SK-N-SH (cell line): ENCODE measurements around the gene FLOT1. TPM values are rescaled to one million over a fixed set of nuclear protein-coding genes. Genes with fewer than 3 reads are reported as not detected.

Experiments
- CTCF ChIA-PET: fragments of 300-600, 350-600 bp; formaldehyde crosslinking; extraction: SDS; loops from one replicate; lab custom pipeline; 2021; lab: Yijun Ruan, JAX
- POLR2A ChIA-PET: fragments of 350-600 bp; sonication (Branson Sonifier 250); formaldehyde crosslinking; extraction: SDS; loops from one replicate; lab custom pipeline; 2020; ENCODE audit warnings: antibody characterized with exemption, inconsistent platforms; lab: Yijun Ruan, JAX
- DNase-seq: peaks from one replicate; pipeline ENCODE4 v3.0.0; 2012
- H2AFZ ChIP-seq: fragments of 200-600 bp; sonication (generic); 2 replicates; pipeline ENCODE4 v1.8.1; 2016; ENCODE audit warnings: antibody characterized with exemption, mild to moderate bottlenecking, low read depth
- H3F3A ChIP-seq: fragments of 200-600 bp; sonication (generic); replicated peaks from 2 replicates; pipeline ENCODE3; 2016; ENCODE audit warnings: antibody characterized with exemption, mild to moderate bottlenecking; ENCODE audit not compliant: insufficient read depth
- H3K27ac ChIP-seq, 2 experiments: fragments of 200-500 bp in 1 of 2; fragments of 200-600 bp in 1 of 2; sonication (Bioruptor generic) in 1 of 2; sonication (generic), shearing (Covaris generic) in 1 of 2; 2 replicates each; pipeline versions ENCODE4 v1.5.1 to v1.6.1; 2014 to 2016; ENCODE audit warnings: low read depth in 2 of 2, inconsistent platforms in 1 of 2, low read length in 1 of 2, mild to moderate bottlenecking in 1 of 2, mixed read lengths in 1 of 2
- H3K27me3 ChIP-seq: fragments of 200-600 bp; sonication (generic), shearing (Covaris generic); 2 replicates; pipeline ENCODE4 v1.6.1; 2016; ENCODE audit warnings: mixed run types; ENCODE audit not compliant: insufficient read depth
- H3K36me3 ChIP-seq, 2 experiments: fragments of 200-500 bp in 1 of 2; fragments of 200-600 bp in 1 of 2; sonication (Bioruptor generic) in 1 of 2; sonication (generic) in 1 of 2; replicated peaks in 1 of 2; 2 replicates each; pipeline versions ENCODE3 to v1.5.1; 2014 to 2016; ENCODE audit warnings: low read length in 1 of 2, mild to moderate bottlenecking in 1 of 2; ENCODE audit not compliant: insufficient read depth in 2 of 2, control insufficient read depth in 1 of 2
- H3K4me1 ChIP-seq, 2 experiments: fragments of 200-500 bp in 1 of 2; fragments of 200-600 bp in 1 of 2; sonication (Bioruptor generic) in 1 of 2; sonication (generic), shearing (Covaris generic) in 1 of 2; 2 replicates each; pipeline versions ENCODE4 v1.5.1 to v1.6.1; 2014 to 2016; ENCODE audit warnings: low read depth in 1 of 2, low read length in 1 of 2, mixed run types in 1 of 2; ENCODE audit not compliant: insufficient read depth in 2 of 2, control insufficient read depth in 1 of 2
- H3K4me2 ChIP-seq: fragments of 200-600 bp; sonication (generic), shearing (Covaris generic); 2 replicates; pipeline ENCODE4 v1.6.1; 2017; ENCODE audit warnings: mixed run types
- H3K4me3 ChIP-seq, 2 experiments: fragments of 200-500 bp in 1 of 2; fragments of 200-600 bp in 1 of 2; sonication (Bioruptor generic) in 1 of 2; sonication (generic), shearing (Covaris generic) in 1 of 2; 2 replicates each; pipeline versions ENCODE4 v1.5.1 to v1.8.1; 2014 to 2016; ENCODE audit warnings: low read depth in 2 of 2, inconsistent platforms in 1 of 2, low read length in 1 of 2, mild to moderate bottlenecking in 1 of 2, mixed read lengths in 1 of 2, moderate library complexity in 1 of 2
- H3K79me2 ChIP-seq: fragments of 200-600 bp; sonication (generic); 2 replicates; pipeline ENCODE4 v1.8.1; 2017; ENCODE audit warnings: mild to moderate bottlenecking; ENCODE audit not compliant: insufficient read depth
- H3K9ac ChIP-seq: fragments of 200-600 bp; sonication (generic); 2 replicates; pipeline ENCODE4 v1.6.1; 2017; ENCODE audit warnings: mixed run types
- H3K9me2 ChIP-seq: fragments of 200-600 bp; sonication (generic); 2 replicates; pipeline ENCODE4 v1.6.1; 2017; ENCODE audit warnings: mixed run types
- H3K9me3 ChIP-seq: fragments of 200-600 bp; sonication (generic); 2 replicates; pipeline ENCODE4 v1.6.1; 2017; ENCODE audit warnings: mixed run types, mild to moderate bottlenecking, moderate library complexity
- H4K20me1 ChIP-seq: fragments of 200-600 bp; sonication (generic); 2 replicates; pipeline ENCODE4 v1.6.1; 2017; ENCODE audit warnings: mild to moderate bottlenecking, mixed run types; ENCODE audit not compliant: insufficient read depth
- EZH2phosphoT487 ChIP-seq: fragments of 200-600 bp; sonication (generic); IDR thresholded peaks from 2 replicates; pipeline ENCODE4 v1.6.1; 2017; ENCODE audit warnings: low read depth, mixed run types, mild to moderate bottlenecking, antibody characterized with exemption, moderate library complexity, borderline replicate concordance
- FOSL2 ChIP-seq: IDR thresholded peaks from 2 replicates; pipeline ENCODE4 v1.4.0; 2012; ENCODE audit warnings: low read depth, mild to moderate bottlenecking, moderate library complexity, borderline replicate concordance
- FOXJ3 ChIP-seq: sonication (generic); formaldehyde crosslinking; IDR thresholded peaks from 2 replicates; pipeline ENCODE4 v1.5.1; 2020; ENCODE audit warnings: mild to moderate bottlenecking, missing genetic modification reagents
- GABPA ChIP-seq: IDR thresholded peaks from 2 replicates; pipeline ENCODE4 v1.4.0; 2012; ENCODE audit warnings: low read depth, mild to moderate bottlenecking
- JUND ChIP-seq: IDR thresholded peaks from 2 replicates; pipeline ENCODE4 v1.4.0; 2012
- MEF2A ChIP-seq: IDR thresholded peaks from 2 replicates; pipeline ENCODE4 v1.4.0; 2012; ENCODE audit warnings: low read depth, borderline replicate concordance
- NFIC ChIP-seq: IDR thresholded peaks from 2 replicates; pipeline ENCODE4 v1.4.0; 2012; ENCODE audit warnings: borderline replicate concordance
- NRF1 ChIP-seq: IDR thresholded peaks from 2 replicates; pipeline ENCODE4 v1.6.1; 2012; ENCODE audit warnings: low read depth, mild to moderate bottlenecking, low read length
- RCOR1 ChIP-seq: fragments of 150-350 bp; IDR thresholded peaks from 2 replicates; pipeline ENCODE4 v1.6.1; 2017; ENCODE audit warnings: antibody characterized with exemption, low read length
- RFX5 ChIP-seq: IDR thresholded peaks from 2 replicates; pipeline ENCODE4 v1.6.1; 2012; ENCODE audit warnings: mild to moderate bottlenecking, improper control_type of control experiment, low read length
- RXRA ChIP-seq: IDR thresholded peaks from 2 replicates; pipeline ENCODE4 v1.4.0; 2012; ENCODE audit warnings: low read depth, mild to moderate bottlenecking, borderline replicate concordance
- SIN3A ChIP-seq: IDR thresholded peaks from 2 replicates; pipeline ENCODE4 v1.6.1; 2012; ENCODE audit warnings: low read depth, mild to moderate bottlenecking, low read length, moderate library complexity, borderline replicate concordance
- TAF1 ChIP-seq: IDR thresholded peaks from 2 replicates; pipeline ENCODE4 v1.6.1; 2012; ENCODE audit warnings: low read depth, mild to moderate bottlenecking, low read length, moderate library complexity, borderline replicate concordance
- YY1 ChIP-seq: IDR thresholded peaks from 2 replicates; pipeline ENCODE4 v1.4.0; 2012; ENCODE audit warnings: low read depth, mild to moderate bottlenecking
- ZBTB33 ChIP-seq: IDR thresholded peaks from 2 replicates; pipeline ENCODE4 v1.4.0; 2012; ENCODE audit warnings: low read depth, borderline replicate concordance
- WGBS: methylation state at CpG from one replicate; pipeline ENCODE4 v1.1.6; 2017; ENCODE audit warnings: low lambda C conversion rate; 5-methylcytosine and 5-hydroxymethylcytosine counted together
- polyA plus RNA-seq, 3 experiments: library from polyadenylated mRNA; depleted of rRNA; stranded (reverse); fragments of >200 nt; gene quantifications; 2 replicates each; pipeline ENCODE4 v1.2.3, GENCODE V29; 2012
- TF ChIP-seq, protein P1 (sequence below): fragments of 200-600 bp; sonication (generic); IDR thresholded peaks from 2 replicates; pipeline ENCODE4 v1.6.1; 2017; ENCODE audit warnings: antibody characterized with exemption, mild to moderate bottlenecking, moderate library complexity
- TF ChIP-seq, protein P2 (sequence below): IDR thresholded peaks from 2 replicates; pipeline ENCODE4 v1.6.1; 2012; ENCODE audit warnings: mild to moderate bottlenecking, low read depth, low read length, moderate library complexity

The FLOT1 gene
- polyA plus RNA-seq, 1 of the 3 experiments (the other 2 are of a cell fraction), result 462 TPM

DNA sequence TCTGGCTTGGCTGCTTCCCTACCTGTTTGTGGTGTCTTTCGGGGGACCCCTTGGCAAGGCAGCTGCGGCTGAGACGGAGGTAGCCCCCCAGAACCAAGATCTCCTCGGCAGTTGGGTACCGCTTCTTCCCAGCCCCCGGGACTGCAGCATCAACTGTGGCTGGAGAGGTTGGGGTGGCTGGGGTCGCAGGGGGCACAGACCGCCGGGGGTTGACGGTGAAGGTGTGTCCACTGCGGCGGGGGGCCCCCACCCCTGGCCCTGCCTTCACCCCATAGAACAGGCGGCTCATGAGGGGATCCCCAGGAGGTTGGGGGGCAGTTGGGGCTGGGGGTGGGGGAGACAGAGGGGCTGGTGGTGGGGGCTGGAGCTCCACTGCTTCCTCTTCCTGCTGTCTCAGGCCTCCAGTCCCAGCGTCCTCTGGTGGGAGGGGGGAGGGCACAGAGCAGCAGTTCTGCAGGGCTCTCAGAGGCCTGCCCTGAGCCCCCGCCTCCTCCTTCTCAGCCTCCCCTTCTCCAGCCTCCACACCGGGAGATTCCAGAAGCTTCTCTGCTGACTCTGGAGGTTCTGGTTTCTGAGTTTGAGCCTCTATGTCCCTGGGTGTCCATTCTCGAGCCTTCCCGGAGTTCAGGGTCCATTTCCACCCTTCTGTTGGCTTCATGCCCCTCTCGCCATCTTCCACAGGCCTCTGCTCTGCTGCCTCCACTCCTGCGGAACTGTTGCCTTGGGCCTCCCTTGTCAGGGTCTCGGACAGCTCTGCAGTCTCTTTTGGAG is 57.9 kb downstream of the FLOT1 start:
- H2AFZ ChIP-seq, result no peak overlapping the region
- peak; percentile 45 for DNase-seq
- H4K20me1 ChIP-seq, result peaks cover 23% of the 10 kb centered on the region
- no peaks in the 10 kb centered on the region for H3K9me2 ChIP-seq
- 43% methylated on average over 16 of the region's 21 CpGs for WGBS
- H3K27me3 ChIP-seq, result no peaks in the 10 kb centered on the region
- H3K4me2 ChIP-seq, result peak overlapping the region; percentile 98
- H3K27ac ChIP-seq, result peak overlapping the region; percentile 93 to 97
- H3K36me3 ChIP-seq, result peaks cover 4 to 25% of the 10 kb centered on the region in 2 experiments
- ChIA-PET POLR2A (no interaction called here), CTCF (interaction anchor here (1.7 to 29.8 kb wide), 2 partner anchors 13 to 38 kb away, joined by 8 to 838 read pairs; partner anchors contain the start of genes DHX16, FLOT1, MDC1 and TUBB)
- peaks cover 29% of the 10 kb centered on the region for H3F3A ChIP-seq
- TF ChIP-seq RXRA, result no peak
- no peak for TF ChIP-seq FOSL2
- TF ChIP-seq ZBTB33, result no peak
- no peak for TF ChIP-seq SIN3A
- TF ChIP-seq TAF1, result no peak
- no peak for TF ChIP-seq RCOR1
- no peak for TF ChIP-seq EZH2phosphoT487
- TF ChIP-seq JUND, result no peak
- no peak for TF ChIP-seq FOXJ3 (CRISPR knock-in tag)
- TF ChIP-seq GABPA, result no peak
- TF ChIP-seq, protein P1, sequence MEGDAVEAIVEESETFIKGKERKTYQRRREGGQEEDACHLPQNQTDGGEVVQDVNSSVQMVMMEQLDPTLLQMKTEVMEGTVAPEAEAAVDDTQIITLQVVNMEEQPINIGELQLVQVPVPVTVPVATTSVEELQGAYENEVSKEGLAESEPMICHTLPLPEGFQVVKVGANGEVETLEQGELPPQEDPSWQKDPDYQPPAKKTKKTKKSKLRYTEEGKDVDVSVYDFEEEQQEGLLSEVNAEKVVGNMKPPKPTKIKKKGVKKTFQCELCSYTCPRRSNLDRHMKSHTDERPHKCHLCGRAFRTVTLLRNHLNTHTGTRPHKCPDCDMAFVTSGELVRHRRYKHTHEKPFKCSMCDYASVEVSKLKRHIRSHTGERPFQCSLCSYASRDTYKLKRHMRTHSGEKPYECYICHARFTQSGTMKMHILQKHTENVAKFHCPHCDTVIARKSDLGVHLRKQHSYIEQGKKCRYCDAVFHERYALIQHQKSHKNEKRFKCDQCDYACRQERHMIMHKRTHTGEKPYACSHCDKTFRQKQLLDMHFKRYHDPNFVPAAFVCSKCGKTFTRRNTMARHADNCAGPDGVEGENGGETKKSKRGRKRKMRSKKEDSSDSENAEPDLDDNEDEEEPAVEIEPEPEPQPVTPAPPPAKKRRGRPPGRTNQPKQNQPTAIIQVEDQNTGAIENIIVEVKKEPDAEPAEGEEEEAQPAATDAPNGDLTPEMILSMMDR, result no peak
- TF ChIP-seq NFIC, result no peak
- peaks cover 26 to 70% of the 10 kb centered on the region in 2 experiments; a peak in 3 of 4 replicates for H3K4me1 ChIP-seq
- peaks cover 100% of the 10 kb centered on the region for H3K79me2 ChIP-seq
- no peaks in the 10 kb centered on the region for H3K9me3 ChIP-seq
- H3K9ac ChIP-seq, result peak overlapping the region; percentile 97
- peak overlapping the region; percentile 74 to 77 for H3K4me3 ChIP-seq

DNA sequence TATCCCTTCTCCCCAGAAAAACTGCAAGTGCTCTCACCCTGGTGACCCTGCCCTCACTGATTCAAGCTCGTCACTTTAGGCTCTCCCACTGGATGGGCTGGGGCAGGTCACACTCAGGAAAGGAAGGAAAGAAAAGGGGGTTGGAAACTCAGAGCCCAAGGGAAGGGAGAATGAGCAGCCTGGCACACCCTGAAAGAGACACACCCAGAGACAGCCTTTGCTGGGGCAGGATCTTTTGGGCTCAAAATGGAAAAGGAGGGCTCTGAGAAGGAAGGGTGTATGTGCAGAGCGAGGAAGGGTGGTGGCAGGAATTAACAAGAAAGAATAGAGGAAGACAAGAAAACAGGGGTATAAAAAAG is 58.5 kb downstream of the FLOT1 start:
- ChIA-PET CTCF (interaction anchor here (1.7 to 29.8 kb wide), 2 partner anchors 12 to 39 kb away, joined by 8 to 838 read pairs; partner anchors contain the start of genes DHX16, FLOT1, MDC1 and TUBB), POLR2A (interaction anchor here (1.2 kb wide), 1 partner anchor 37 kb away, joined by 4 read pairs; no protein-coding TSS in a partner anchor)
- H3K27me3 ChIP-seq, result no peaks in the 10 kb centered on the region
- peak overlapping the region; percentile 98 for H3K4me2 ChIP-seq
- H3K36me3 ChIP-seq, result peaks cover 4 to 25% of the 10 kb centered on the region in 2 experiments
- H3K9me3 ChIP-seq, result no peaks in the 10 kb centered on the region
- peaks cover 28% of the 10 kb centered on the region for H4K20me1 ChIP-seq
- peaks cover 30% of the 10 kb centered on the region for H3F3A ChIP-seq
- H3K9me2 ChIP-seq, result no peaks in the 10 kb centered on the region
- peak overlapping the region; percentile 74 to 77 for H3K4me3 ChIP-seq
- 34% methylated on average over 2 of the region's 2 CpGs for WGBS
- H3K4me1 ChIP-seq, result peaks cover 23 to 68% of the 10 kb centered on the region in 2 experiments; a peak in 3 of 4 replicates
- DNase-seq, result no peak
- TF ChIP-seq NRF1 (no peak), GABPA (no peak), ZBTB33 (no peak), YY1 (no peak), MEF2A (no peak), RFX5 (no peak), RXRA (no peak)
- TF ChIP-seq, protein P2, sequence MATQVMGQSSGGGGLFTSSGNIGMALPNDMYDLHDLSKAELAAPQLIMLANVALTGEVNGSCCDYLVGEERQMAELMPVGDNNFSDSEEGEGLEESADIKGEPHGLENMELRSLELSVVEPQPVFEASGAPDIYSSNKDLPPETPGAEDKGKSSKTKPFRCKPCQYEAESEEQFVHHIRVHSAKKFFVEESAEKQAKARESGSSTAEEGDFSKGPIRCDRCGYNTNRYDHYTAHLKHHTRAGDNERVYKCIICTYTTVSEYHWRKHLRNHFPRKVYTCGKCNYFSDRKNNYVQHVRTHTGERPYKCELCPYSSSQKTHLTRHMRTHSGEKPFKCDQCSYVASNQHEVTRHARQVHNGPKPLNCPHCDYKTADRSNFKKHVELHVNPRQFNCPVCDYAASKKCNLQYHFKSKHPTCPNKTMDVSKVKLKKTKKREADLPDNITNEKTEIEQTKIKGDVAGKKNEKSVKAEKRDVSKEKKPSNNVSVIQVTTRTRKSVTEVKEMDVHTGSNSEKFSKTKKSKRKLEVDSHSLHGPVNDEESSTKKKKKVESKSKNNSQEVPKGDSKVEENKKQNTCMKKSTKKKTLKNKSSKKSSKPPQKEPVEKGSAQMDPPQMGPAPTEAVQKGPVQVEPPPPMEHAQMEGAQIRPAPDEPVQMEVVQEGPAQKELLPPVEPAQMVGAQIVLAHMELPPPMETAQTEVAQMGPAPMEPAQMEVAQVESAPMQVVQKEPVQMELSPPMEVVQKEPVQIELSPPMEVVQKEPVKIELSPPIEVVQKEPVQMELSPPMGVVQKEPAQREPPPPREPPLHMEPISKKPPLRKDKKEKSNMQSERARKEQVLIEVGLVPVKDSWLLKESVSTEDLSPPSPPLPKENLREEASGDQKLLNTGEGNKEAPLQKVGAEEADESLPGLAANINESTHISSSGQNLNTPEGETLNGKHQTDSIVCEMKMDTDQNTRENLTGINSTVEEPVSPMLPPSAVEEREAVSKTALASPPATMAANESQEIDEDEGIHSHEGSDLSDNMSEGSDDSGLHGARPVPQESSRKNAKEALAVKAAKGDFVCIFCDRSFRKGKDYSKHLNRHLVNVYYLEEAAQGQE, result no peak
- TF ChIP-seq, all 33 proteins: peak for 0
- Histone ChIP-seq H3K9ac (peak overlapping the region; percentile 97), H3K27ac (peak overlapping the region; percentile 93 to 97), H2AFZ (no peak overlapping the region), H3K79me2 (peaks cover 100% of the 10 kb centered on the region)
